WERI-Rb-1 (cell line): ENCODE data around the gene VASN.

Source experiments
- DNase-seq: peaks from one replicate; pipeline ENCODE4 v3.0.0-alpha.2; 2020
- H3K27ac ChIP-seq: fragments of 250-450 bp; sonication (Bioruptor Pico); 2 replicates; pipeline ENCODE4 v1.5.1; 2020; ENCODE audit warnings: mild to moderate bottlenecking, moderate library complexity
- H3K27me3 ChIP-seq: fragments of 250-450 bp; sonication (Bioruptor Pico); 2 replicates; pipeline ENCODE4 v1.5.1; 2021; ENCODE audit warnings: mild to moderate bottlenecking, low read depth, moderate library complexity; ENCODE audit not compliant: insufficient read depth, severe bottlenecking
- H3K36me3 ChIP-seq: fragments of 250-450 bp; sonication (Bioruptor Pico); 2 replicates; pipeline ENCODE4 v1.5.1; 2020; ENCODE audit warnings: mild to moderate bottlenecking, moderate library complexity
- H3K4me3 ChIP-seq: 2 replicates; pipeline ENCODE4 v1.5.1; 2011; ENCODE audit warnings: low read depth, mild to moderate bottlenecking, control low read depth, low read length
- H3K9me3 ChIP-seq: fragments of 250-450 bp; sonication (Bioruptor Pico); 2 replicates; pipeline ENCODE4 v1.5.1; 2021; ENCODE audit warnings: mild to moderate bottlenecking, moderate library complexity; ENCODE audit not compliant: severe bottlenecking
- CTCF ChIP-seq: IDR thresholded peaks from 2 replicates; pipeline ENCODE4 v1.5.1; 2011; ENCODE audit warnings: low read depth, mild to moderate bottlenecking, control low read depth, inconsistent platforms, low read length

The VASN gene

GRCh38 chr16:4371357-4372000 lies at the start of gene VASN:
Gene VASN (plus strand): TSS chr16:4371848. CDS start chr16:4380878, 9,030 bp downstream.
- no peaks in the 10 kb centered on the region for H3K9me3 ChIP-seq
- no peak for DNase-seq
- peak within 1 kb of the TSS; percentile 47 for H3K27ac ChIP-seq
- no peak for TF ChIP-seq CTCF
- H3K27me3 ChIP-seq = no peaks in the 10 kb centered on the region
- no peak within 1 kb of the TSS for H3K4me3 ChIP-seq
- H3K36me3 ChIP-seq = no peaks in the 10 kb centered on the region

- no peaks in the 10 kb centered on the region for H3K27me3 ChIP-seq
- H3K36me3 ChIP-seq = no peaks in the 10 kb centered on the region
- H3K9me3 ChIP-seq = no peaks in the 10 kb centered on the region
- DNase-seq = no peak
- H3K27ac ChIP-seq = no peak overlapping the region
- no peak overlapping the region for H3K4me3 ChIP-seq
- TF ChIP-seq CTCF = no peak
Measured at GRCh38 chr16:4322121-4323052, 49.3 kb upstream of the VASN start.

- no peak for TF ChIP-seq CTCF
- DNase-seq = no peak
- no peaks in the 10 kb centered on the region for H3K36me3 ChIP-seq
- no peaks in the 10 kb centered on the region for H3K27me3 ChIP-seq
- H3K9me3 ChIP-seq = no peaks in the 10 kb centered on the region
- H3K27ac ChIP-seq = no peak overlapping the region
- H3K4me3 ChIP-seq = no peak overlapping the region
Measured at GRCh38 chr16:4323071-4323844, 48.4 kb upstream of the VASN start.

- DNase-seq = no peak
- H3K27me3 ChIP-seq = no peaks in the 10 kb centered on the region
- H3K27ac ChIP-seq = no peak overlapping the region
- H3K9me3 ChIP-seq = no peaks in the 10 kb centered on the region
- H3K4me3 ChIP-seq = no peak overlapping the region
- H3K36me3 ChIP-seq = no peaks in the 10 kb centered on the region
- TF ChIP-seq CTCF = no peak
Measured at GRCh38 chr16:4323845-4324488, 47.7 kb upstream of the VASN start.

GRCh38 chr16:4324492-4325252 lies 47.0 kb upstream of the VASN start:
- no peaks in the 10 kb centered on the region for H3K27me3 ChIP-seq
- no peak for DNase-seq
- H3K9me3 ChIP-seq = no peaks in the 10 kb centered on the region
- H3K36me3 ChIP-seq = no peaks in the 10 kb centered on the region; the same call in none of the 2 replicates
- no peak overlapping the region for H3K27ac ChIP-seq
- H3K4me3 ChIP-seq = no peak overlapping the region
- TF ChIP-seq CTCF = no peak
